Stimulated activated CD4-positive, alpha-beta T cell treated with anti-CD3 and anti-CD28 coated beads, TNF-alpha, amount 100 ng/mL, for 1 hour (primary cell): ENCODE results near the gene HOXB8.

Experiments
- DNase-seq, 3 donors: peaks; one replicate each; pipeline ENCODE4 v3.0.0-alpha.2; 2020; ENCODE audit warnings: low read depth in 3 of 3, low spot score in 1 of 3

HOXB8 gene

DNA sequence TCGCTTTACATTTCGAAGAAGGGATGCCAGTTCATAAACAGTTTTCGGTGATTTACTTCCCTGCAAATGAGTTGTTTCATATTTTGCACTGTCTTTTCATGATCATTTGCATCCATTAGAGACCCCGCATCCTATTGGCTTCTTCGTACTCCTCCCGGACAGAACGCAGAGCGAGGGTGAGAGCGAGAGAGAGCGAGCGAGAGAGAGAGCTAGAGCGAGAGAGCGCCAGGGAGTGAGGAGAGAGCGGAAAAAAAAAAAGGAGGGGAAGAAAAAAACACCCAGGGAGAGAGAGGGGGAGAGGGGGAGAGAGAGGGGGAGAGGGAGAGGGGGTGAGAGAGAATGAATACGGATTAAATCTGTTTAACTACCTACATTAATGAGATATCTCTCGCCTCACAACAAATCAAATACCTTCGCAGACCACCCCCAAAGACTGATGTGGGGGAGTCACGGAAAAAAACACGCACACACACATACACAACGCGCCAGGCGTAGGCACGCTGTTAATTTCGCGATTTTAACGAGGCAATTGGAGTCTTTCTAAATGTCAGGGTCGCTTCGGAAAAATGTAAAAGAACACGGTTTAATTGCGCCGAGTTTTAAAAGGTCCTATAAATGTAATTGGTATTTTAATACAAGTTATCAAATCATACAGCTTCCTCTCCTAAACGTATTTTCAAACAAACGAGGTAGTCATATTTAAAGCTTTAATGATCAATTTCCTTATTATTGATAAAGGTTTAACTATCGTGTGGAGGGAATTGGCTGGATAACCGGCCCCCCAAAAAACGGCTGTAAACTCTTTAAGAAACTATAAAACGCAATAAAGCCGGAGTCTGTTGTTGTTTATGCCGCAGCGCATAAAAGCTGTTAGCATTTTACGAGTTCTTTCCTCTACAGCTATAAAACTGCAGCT lies at the start of gene HOXB8:
Gene HOXB8 (minus strand): TSS at position 246 of the 916 bp plus-strand sequence. CDS start 588 bp downstream, outside the sequence.
- DNase-seq, result no peak

DNA sequence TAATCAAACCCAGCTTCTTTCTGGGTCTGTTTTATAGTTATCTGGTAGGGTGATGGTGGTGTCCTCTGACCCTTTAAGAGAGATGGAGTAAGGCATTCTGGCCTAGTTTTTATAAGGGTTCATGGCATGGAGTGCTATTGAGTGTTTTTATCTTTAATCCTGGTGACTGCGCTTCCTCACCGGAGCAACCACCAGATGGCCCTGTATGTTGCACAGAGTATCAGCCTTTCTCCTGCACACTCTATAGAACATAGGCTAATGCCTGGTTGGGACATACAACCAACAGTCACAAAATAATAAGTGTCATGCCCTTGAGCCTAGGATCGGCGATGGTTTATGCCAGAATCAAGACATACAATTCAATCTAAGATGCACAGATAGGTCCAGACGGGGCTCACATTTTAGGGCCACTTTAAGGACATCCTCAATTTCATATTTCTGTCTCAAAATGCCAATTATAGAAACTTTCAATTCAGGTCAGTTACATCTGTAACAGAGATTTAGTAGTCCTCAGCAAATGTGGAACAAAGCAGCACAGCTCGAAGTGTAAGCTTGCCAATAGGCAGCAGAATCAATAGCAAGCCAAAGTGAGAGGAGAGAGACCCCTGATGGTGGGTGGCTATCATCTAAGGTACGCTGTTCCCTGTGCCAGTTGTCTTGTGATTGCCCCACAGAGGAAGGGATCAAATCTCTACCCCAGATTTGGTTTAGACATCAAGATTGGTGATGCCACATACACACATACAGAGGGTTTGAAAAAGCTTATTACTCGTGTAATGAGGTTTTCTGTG lies 48.2 kb upstream of the HOXB8 start:
- DNase-seq, result no peak

DNA sequence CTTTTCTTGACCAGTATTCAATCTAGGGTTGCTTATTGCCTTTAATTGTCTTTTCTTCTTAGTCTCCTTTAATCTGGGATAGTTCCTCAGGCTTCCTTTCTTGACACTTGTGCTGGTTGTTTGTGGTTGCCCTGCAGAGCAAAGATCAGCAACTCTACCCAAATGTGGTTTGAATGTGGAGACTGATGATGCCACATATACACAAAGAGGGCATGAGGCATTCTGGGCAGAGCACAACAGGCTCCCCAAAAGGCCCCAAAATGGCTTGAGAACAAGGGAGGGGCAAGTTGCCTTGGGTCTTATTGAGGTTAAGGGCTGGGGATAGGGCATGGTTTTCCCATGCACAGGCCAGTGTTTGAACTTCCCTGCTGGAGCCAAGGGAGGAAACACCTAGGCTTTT lies 40.8 kb upstream of the HOXB8 start:
- DNase-seq, result no peak

DNA sequence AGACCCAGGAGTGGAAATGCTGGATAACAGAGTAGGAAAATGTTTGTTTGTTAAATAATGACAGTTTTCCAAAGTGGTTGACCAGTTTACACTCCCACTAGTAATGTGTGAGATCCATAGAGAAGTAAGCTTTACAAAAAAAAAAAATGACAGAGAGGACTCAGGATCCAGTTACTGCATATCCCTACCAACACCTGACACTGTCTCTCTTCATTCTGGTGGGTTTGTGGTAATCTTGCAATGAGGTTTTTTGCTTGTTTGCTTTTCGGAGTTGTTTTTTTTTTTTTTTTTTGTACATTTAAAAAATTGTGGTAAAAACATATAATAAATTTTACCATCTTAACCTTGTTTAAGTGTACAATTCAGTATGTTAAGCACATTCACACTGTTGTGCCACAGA lies 34.6 kb upstream of the HOXB8 start:
- no peak for DNase-seq

DNA sequence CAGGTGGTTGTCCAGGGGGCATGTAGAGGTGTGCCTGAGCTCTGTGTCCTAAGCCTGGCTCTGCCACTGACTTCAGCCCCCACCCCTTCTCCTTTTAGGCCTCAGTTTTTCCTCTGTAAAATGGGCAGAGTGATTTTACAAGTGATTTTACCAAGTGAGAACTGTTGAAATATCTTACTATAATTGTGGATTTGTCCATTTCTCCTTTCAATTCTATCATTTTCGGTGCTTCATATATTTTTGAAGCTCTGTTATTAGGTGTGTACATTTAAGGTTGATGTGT lies 32.8 kb upstream of the HOXB8 start:
- DNase-seq, result no peak

DNA sequence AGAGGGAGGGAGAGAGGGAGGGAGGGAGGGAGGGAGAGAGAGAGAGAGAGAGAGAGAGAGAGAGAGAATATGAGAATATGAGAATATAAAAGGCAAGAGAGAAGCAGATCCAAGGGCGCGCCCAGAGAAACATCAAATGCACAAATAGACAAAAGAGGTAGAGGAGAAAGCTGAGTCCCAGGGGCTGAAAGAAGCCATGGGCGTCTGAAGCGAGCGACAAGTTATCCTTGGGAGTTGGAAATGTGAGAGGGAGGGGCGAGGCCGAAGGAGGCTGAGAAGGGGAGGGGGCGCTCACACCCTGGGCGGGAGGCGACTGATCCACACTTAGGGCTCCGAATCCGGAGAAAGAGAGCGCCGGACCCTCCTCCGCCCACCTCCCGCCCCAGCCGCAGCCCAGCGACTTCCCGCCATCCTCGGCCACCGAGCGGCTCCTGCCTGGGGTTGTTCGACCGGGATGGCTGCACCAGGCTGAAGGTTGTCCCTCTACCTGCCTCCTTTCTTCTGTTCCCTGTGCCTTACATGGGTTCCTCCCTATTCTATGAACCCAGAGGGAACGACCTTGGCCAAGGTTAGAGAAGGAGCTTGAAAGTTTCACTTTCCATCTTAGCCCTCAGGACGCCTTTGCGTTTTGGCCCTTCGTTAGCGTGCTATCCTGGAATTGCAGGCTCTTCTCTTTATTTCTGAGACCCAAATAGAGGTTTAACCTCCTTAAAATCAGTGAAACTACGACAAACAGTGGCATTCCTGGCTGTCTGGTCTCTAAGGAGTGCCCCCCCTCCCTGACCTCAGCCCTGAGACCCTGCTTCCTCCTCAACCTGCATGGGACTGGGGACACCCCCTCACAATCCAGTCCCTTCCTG lies 32.2 kb upstream of the HOXB8 start:
- DNase-seq, result no peak

DNA sequence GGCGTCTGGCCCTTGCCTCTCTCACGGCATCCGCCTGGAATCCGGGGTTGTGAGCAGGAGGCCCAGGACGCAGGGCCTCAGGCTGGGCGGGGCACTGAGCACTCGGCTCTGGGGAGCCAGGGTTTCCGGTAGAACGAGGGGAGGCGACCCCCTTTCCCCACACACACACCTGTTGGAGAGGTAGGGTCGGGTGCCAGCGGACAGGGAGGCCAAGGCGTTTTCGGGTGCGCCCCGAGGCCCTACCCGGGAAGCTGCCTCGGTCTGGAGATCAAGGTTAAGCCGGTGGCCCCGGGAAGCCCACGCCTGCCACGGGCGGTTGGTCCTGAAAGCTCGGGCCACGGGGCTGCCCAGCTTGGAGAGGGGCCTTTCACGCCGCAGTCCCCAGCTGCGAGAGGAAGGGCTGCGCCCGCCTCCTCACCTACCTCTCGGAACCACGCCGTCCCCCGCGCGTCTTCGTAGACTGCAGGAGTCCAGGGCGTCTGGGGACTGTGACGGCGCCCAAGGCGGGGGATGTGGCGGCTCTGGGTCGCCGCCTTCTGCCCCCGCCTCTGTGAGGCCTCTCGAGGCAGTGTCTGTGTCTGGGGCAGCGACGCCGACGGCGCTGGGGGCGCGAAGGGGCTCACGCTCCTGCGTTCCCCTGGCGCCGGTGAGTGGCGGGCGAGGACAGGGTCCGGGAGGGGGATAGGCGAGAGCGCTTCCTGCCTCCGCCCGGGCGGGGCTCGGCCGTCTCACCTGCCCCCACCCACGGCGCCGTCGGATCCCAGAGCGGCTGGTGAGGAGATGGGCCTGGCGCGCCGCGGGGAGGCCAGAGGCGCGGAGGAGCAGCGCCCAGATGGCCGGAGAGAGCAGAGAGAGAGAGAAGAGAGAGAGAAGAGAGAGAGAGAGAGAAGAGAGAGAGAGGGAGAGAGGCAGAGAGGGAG lies 31.4 kb upstream of the HOXB8 start:
- no peak for DNase-seq

DNA sequence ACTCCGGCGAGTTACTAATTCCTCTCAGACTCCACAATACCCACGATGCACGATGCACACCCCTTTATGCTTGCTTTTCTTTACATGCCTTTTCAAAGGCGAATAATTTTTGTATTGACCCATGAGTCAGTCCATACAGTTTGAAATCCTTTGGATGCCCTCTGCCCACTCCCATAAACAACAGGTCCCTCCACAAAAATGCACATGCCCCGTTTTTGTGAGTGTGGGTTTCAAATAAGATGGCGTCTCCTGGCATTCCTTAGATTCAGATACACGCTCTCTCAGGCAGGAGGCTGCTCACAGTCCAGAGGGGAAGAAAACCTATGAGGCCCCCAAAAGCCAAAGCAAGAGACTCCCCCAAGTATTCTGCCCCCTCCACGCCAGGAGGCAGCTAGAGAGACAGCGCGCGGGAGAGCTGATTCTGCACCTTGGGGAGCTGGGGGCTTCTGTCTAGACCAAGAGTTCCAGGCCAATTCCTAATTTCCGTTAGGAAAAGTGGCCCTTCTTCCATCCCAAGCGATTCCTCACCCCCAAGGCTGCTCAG lies 30.6 kb upstream of the HOXB8 start:
- DNase-seq, result no peak

DNA sequence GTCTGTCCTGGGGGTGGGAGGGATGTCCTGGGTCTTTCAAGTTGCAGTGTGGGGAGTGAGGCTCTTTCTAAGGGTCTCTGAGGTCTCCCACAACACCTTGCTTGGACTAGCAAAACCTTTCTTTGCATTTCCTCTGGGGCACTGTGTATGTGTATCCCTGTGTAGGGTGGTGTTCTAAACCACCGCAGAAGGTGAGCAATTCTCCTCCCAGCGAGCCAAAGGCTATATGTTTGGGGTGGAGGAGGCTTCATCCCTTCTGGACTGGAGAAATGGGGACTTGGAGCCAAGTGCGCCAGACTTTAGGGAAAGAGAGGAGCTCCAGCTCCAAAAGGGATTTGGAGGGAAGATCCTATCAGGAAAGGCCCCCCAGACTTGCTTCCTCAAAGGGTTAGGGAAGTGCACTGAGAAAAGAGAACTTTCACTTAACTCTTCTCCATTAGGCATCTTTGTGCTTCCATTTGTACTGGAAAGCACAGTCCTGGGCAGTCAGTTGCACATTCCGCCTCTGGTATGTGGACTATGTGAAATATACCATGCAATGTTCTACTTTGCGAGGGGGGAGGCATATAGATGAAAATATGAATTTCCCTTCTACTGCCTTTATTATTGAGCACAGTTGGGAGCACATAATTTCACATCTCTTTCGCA lies 29.9 kb upstream of the HOXB8 start:
- no peak for DNase-seq

DNA sequence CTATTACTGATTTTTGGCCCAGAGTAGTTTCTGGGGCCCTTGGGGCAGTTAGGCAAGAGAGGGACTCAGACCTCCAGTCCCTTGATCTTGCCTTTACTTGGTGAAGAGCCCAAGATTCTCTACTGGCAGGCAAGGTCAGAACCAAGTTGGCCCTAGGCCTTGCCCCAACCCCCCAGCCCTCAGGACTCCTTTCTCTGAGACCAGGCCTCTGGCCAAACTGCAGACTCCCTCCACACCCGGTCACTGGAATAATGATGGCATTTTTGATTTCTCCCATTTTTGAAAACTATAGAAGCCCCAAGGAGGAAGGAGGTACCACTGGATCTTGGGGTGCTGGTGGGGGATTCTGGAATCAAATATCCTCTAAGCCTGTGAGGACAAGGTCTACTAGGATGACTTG lies 29.1 kb upstream of the HOXB8 start:
- no peak for DNase-seq

DNA sequence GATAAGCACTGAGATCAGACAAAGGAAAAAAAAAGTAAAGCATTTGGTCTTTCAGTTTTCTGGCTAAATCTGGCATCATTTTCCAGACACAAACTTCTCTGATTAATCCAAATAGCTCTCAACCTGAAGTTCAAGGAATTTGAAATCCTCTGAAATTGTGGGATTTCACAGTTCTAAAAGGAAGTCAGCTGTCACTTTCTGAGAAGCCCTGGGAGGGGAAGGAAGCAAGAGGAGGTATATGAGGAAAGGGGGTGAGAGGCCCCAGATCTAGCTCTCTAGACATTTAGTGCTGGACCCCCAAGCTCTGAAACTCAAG lies 28.6 kb upstream of the HOXB8 start:
- no peak for DNase-seq

DNA sequence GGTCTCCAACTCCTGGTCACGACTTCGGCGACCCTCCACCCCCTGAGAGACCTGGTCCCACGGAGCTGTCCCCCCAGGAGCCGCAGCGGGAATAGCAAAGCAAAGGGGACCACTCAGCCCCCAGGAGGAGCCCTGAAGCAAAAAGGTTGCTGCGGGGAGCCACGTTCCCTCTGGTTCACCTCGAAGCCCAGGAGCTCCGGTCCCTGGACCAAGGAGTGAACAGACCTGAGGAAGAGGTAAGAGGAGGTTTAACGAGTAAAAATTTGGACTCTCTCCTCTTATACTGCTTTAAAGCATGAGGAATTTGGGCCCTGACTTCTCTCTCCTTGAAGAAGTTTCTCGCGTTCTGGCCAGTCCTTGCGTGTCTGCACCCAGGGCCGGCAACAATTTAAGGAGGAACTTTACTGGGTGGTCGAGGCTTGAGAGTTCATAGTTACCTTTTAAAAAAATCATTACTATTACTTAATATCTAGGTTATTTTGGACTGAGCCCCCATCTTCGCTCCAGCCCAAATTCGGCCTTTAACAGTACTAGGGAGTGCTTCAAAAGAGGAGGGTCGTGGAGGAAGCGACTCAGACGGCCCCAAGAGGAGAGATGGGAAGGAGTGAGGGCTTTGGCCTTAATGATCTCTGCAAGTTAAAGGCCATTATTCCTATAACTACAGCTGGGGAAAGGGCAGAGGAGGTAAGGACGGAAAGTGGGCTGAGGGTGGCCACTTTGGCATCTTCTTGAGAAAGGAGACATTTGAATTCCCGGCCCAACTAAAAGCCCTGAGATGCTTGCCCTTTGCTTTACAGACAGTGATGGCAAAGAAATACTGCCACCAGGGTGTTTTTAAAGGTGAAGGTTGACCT lies 28.0 kb upstream of the HOXB8 start:
- no peak for DNase-seq

DNA sequence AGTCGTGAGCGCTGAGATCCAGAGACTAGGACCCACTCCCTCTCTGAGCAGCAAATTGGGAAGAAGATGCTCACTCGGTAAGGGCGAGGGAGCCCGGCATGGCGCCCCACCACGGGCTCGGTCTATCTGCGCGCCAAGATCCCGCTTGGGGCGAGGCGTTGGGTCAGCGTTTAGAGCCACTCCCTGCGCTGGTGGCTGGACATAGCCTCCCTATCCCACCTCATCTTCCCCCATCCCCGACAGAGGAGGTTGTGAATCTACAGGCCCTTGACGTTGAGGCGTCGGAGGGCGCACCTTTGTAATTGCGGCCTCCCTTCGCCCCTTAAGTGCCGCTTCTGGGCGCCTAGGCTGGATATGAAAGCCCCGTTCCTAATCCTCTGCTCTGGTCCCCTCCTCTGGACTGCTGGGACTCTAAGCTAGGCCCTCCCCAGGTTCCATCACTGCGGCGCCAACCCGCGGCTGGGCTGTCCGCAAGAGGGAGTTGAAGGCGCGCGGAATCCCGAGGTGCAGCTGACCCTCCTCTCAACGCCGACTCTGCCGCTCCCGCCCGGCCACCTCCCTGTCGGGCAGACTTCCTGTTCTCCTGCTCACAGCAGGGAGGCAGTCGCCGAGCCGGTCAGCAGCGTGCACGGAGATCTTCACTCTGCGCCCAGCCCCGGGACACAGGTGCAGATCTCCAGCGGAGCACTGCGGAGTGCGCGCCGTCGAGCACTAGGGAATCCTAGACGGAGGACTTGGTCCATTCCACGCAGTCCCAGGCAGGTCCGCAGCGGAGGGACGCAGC lies 27.2 kb upstream of the HOXB8 start:
- no peak for DNase-seq

DNA sequence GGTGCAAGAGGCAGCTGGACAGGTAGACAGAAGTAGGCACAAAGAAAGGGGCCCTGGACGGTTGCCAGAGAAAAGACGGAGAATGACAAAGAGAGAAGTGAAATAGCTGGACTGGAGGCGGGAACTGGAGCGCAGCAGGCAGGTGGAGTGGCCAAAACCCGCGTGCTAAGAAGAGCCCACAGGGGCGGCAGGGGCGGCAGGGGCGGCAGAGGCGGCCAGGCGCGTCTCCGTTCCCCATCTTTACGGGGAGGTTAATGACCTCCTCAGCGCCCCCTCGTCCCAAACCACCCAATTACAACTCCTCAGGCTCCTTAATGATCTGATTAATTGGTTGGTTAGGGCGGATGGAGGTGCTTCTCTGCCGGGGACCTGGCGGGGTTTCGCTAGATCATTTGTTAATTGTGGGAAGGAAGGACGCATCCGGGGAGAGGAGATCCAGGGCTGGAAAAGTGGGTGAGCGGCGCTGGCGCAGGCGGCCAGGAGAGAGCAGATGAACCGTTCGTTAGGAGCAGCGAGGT lies 26.5 kb upstream of the HOXB8 start:
- no peak for DNase-seq

DNA sequence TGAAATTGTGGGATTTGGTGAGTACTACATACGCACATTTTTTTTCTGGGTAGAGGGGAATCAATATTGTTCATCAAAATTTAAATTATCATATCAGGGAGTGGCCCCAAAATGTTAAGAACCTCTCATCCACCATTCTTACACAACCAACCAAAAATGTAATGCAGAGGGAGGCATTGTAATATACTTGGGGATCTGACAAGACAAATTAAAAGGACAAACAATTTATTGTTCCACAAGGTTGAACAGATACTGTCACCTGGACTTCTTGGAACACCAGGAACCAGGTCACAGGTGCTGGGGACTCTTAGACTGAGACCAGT lies 25.7 kb upstream of the HOXB8 start:
- no peak for DNase-seq

DNA sequence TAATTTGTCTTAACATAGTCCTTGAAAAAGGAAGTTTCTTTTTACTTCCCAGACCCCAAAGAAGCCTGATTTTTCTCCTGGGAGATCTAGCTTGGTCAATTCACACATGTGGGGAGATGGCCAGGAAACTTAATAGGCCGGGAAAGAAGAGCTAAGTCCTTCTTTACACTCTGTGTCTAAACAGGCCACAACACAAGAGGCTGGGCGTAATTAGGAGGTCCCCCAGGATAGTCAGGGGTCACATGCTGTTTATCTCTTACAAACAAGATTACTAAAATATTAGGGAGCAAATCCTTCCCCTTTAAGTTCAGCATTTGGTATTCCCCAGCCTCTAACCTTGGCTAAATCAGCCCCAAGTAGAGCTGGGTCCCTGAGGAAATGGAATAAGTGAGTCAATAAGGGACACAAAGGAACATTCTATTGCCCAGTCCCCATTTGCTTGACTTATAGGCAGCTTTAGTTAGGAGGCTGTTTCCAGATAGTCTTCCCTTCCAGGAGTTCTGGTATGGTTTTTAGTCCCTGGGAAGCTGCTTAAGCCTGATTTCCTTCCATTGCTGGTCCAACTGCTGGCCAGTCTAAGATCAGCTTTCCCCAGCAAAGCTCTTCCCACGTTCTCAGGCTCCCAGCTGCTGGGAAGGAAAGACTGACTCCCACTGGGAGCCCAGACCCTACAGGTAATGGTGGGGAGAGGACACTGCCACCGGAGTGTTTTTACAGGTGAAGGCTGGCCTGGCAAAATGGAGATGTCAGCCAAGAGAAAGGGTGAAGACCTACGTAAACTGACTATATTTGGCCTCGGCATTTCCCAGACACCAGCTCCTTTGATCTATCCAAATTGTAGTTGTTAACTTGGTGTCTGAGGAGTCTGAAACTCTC lies 25.1 kb upstream of the HOXB8 start:
- no peak for DNase-seq

DNA sequence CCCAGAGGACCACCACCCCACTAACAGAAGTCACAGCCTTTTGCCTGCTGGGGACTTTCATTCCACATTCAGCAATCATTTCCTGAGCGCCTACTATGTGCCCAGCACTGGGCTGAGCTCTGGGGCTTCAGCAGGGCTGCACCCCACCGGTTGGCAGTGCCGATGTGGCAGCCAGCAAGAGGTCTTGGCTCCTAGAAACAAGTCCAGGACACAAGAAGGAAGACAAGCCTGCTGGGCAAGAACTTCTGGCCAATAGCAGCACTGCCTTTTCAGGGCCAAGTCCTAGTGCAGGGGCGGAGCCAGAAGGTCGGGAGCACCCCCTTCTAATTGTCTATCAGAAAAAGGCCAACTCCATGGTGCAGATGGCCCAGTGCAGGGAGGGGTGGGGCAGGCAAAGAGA lies 24.0 kb upstream of the HOXB8 start:
- no peak for DNase-seq
